ENCODE results near the gene HIPK3. TPM values are rescaled to one million over a fixed set of nuclear protein-coding genes. Genes with fewer than 3 reads are reported as not detected.
"Not testable (repeated sequence)": the region's sequence is repeated elsewhere in the genome, so short reads cannot be mapped to it uniquely, and the experiment has no call there.

HIPK3 gene
- total and polyA plus RNA-seq, 2 experiments from 2014 or later, result 5.5 to 29.8 TPM

- H3K9me2 ChIP-seq (ENCODE audit: insufficient read depth), result no peaks in the 10 kb centered on the region; the same call in 1 of the 2 replicates
- no peaks in the 10 kb centered on the region for H4K20me1 ChIP-seq (replicated peaks; ENCODE audit: insufficient read depth)
- H3K79me2 ChIP-seq (replicated peaks; ENCODE audit: insufficient read depth), result no peaks in the 10 kb centered on the region
- H3K4me1 ChIP-seq (ENCODE audit: insufficient read depth), result no peaks in the 10 kb centered on the region
- no peaks in the 10 kb centered on the region for H3K27me3 Mint-ChIP-seq (ENCODE audit: insufficient read depth, low read depth, poor library complexity)
- ATAC-seq (no peak), DNase-seq (ENCODE audit: low spot score) (no peak)
- H3K9me3 Mint-ChIP-seq, result peaks cover 17% of the 10 kb centered on the region
- H3K4me2 ChIP-seq, result no peak overlapping the region
- H3K4me1 Mint-ChIP-seq, result no peaks in the 10 kb centered on the region
- H3K27me3 ChIP-seq (ENCODE audit: insufficient read depth), result no peaks in the 10 kb centered on the region
- H3K27ac Mint-ChIP-seq, result no peak overlapping the region
- H3K4me3 ChIP-seq, result no peak overlapping the region
- no peak overlapping the region for H2AFZ ChIP-seq
- peaks cover 7% of the 10 kb centered on the region for H3K36me3 Mint-ChIP-seq (ENCODE audit: low read depth)
- TF ChIP-seq EZH2phosphoT487 (IDR thresholded peaks at IDR 0.05; ENCODE audit: unreplicated experiment) (no peak), EZH2 (IDR thresholded peaks at IDR 0.05; ENCODE audit: low read depth, unreplicated experiment) (no peak), ETS1 (IDR thresholded peaks at IDR 0.05) (no peak), STAT1 (IDR thresholded peaks at IDR 0.05; ENCODE audit: unreplicated experiment) (no peak), ZNF331 (CRISPR knock-in tag; IDR thresholded peaks at IDR 0.05; ENCODE audit: low read depth) (no peak), JUNB (IDR thresholded peaks at IDR 0.05; ENCODE audit: unreplicated experiment) (no peak), NANOG (IDR thresholded peaks at IDR 0.05; ENCODE audit: borderline replicate concordance) (no peak)
- no peak overlapping the region for H3K27ac ChIP-seq (ENCODE audit: low read depth)
- H3K4me3 Mint-ChIP-seq, result no peak overlapping the region
- no peaks in the 10 kb centered on the region for H3K36me3 ChIP-seq (ENCODE audit: insufficient read depth)
- H3F3A ChIP-seq (replicated peaks; ENCODE audit: low read depth), result no peaks in the 10 kb centered on the region
These were observed 14.6 kb upstream of the HIPK3 start for GRCh38 chr11:33242575-33242974.

GRCh38 chr11:33243654-33244053 lies 13.5 kb upstream of the HIPK3 start:
- not testable (repeated sequence) for H3K27me3 Mint-ChIP-seq (ENCODE audit: insufficient read depth, low read depth, poor library complexity); H3K79me2 ChIP-seq (replicated peaks; ENCODE audit: insufficient read depth); H3K27me3 ChIP-seq (ENCODE audit: insufficient read depth); H3K4me2 ChIP-seq; H3K27ac Mint-ChIP-seq; H3K4me1 Mint-ChIP-seq; H3K4me1 ChIP-seq (ENCODE audit: insufficient read depth); H3K4me3 Mint-ChIP-seq; H4K20me1 ChIP-seq (replicated peaks; ENCODE audit: insufficient read depth); DNase-seq (ENCODE audit: low spot score); H2AFZ ChIP-seq; H3K36me3 Mint-ChIP-seq (ENCODE audit: low read depth); H3K27ac ChIP-seq (ENCODE audit: low read depth); H3K4me3 ChIP-seq; H3K36me3 ChIP-seq (ENCODE audit: insufficient read depth); H3F3A ChIP-seq (replicated peaks; ENCODE audit: low read depth); ATAC-seq; H3K9me2 ChIP-seq (ENCODE audit: insufficient read depth)
- peaks cover 17% of the 10 kb centered on the region for H3K9me3 Mint-ChIP-seq

GRCh38 chr11:33248416-33248971 lies 8.7 kb upstream of the HIPK3 start:
- no peaks in the 10 kb centered on the region for H3K4me1 ChIP-seq (ENCODE audit: insufficient read depth)
- H3K9me3 Mint-ChIP-seq, result 0 out of 3 replicates have a peak, but pooled peaks cover 2% of the 10 kb centered on the region
- no peaks in the 10 kb centered on the region for H3K27me3 ChIP-seq (ENCODE audit: insufficient read depth)
- ATAC-seq (no peak), DNase-seq (ENCODE audit: low spot score) (no peak)
- H3K36me3 ChIP-seq (ENCODE audit: insufficient read depth), result no peaks in the 10 kb centered on the region
- H3F3A ChIP-seq (replicated peaks; ENCODE audit: low read depth), result no peaks in the 10 kb centered on the region
- no peak overlapping the region for H3K27ac Mint-ChIP-seq
- peaks cover 3% of the 10 kb centered on the region; the same call in 1 of the 3 replicates for H3K4me1 Mint-ChIP-seq
- H3K4me3 ChIP-seq, result no peak overlapping the region
- no peaks in the 10 kb centered on the region for H4K20me1 ChIP-seq (replicated peaks; ENCODE audit: insufficient read depth)
- no peak overlapping the region for H3K4me3 Mint-ChIP-seq
- no peak overlapping the region for H3K4me2 ChIP-seq
- H3K27me3 Mint-ChIP-seq (ENCODE audit: insufficient read depth, low read depth, poor library complexity), result no peaks in the 10 kb centered on the region
- no peak overlapping the region for H2AFZ ChIP-seq
- no peaks in the 10 kb centered on the region for H3K9me2 ChIP-seq (ENCODE audit: insufficient read depth)
- H3K79me2 ChIP-seq (replicated peaks; ENCODE audit: insufficient read depth), result no peaks in the 10 kb centered on the region
- H3K36me3 Mint-ChIP-seq (ENCODE audit: low read depth), result no peaks in the 10 kb centered on the region
- no peak overlapping the region for H3K27ac ChIP-seq (ENCODE audit: low read depth)
- TF ChIP-seq REST (IDR thresholded peaks at IDR 0.05; ENCODE audit: unreplicated experiment) (no peak), CTCF (conservative IDR thresholded peaks at IDR 0.05; ENCODE audit: low read depth in 2 of 2) (no peak)
